ENCODE results near the gene STK10. TPM values are rescaled to one million over a fixed set of nuclear protein-coding genes. Genes with fewer than 3 reads are reported as not detected.
A peak's percentile ranks its signal among the peaks of the same experiment; 100 is the strongest.

The STK10 gene
- polyA plus RNA-seq, 1 of the 3 experiments (the other 2 are of a cell fraction) = 11.0 TPM

DNA sequence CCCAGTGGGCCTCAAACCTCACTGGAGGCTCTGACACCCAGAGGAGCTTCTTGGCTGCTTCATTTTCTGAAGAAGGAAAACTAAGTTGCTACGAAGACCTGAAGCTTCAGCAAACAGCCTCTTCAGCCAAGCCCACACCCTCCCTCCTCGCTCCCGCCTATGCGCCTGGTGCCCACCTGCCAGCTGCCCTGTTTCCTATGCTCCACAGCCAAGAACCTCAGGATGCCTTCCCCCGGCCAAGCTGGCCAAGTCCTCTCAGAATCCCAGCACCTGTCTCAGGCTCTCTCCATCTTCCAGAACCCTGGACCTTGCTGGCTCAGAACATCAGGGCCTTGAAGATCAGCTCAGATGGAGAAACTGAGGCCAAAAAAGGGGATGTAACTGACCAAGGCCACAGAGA is 60.4 kb downstream of the STK10 start:
- ChIA-PET CTCF (interaction anchor here (1.3 kb wide), 1 partner anchor 21 kb away, joined by 3 read pairs; no protein-coding TSS in a partner anchor), POLR2A (no interaction called here)
- 0 out of 2 replicates have a peak, but pooled peaks cover 9% of the 10 kb centered on the region for H3K79me2 ChIP-seq (ENCODE audit: insufficient read depth)

DNA sequence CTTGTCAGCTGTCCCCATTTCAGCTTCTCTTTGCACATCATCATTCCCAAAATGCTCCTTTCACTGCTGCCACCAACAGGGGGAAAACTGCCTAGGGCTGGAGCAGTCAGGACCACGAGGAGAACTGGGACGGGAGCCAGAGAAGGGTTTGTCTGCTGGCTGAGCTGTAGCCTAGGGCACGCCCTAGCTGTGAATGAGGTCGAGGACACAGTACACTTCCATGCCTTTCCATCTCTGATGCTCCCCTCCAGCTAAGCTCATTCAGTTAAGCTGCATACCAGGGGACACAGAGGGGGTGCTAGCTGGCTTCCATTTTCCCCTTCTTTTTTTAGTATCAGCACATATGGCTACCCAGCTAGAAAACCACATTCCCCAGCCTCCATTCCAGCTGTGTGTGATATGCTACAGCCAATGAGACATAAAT is 64.7 kb downstream of the STK10 start:
- TF ChIP-seq, protein P1, sequence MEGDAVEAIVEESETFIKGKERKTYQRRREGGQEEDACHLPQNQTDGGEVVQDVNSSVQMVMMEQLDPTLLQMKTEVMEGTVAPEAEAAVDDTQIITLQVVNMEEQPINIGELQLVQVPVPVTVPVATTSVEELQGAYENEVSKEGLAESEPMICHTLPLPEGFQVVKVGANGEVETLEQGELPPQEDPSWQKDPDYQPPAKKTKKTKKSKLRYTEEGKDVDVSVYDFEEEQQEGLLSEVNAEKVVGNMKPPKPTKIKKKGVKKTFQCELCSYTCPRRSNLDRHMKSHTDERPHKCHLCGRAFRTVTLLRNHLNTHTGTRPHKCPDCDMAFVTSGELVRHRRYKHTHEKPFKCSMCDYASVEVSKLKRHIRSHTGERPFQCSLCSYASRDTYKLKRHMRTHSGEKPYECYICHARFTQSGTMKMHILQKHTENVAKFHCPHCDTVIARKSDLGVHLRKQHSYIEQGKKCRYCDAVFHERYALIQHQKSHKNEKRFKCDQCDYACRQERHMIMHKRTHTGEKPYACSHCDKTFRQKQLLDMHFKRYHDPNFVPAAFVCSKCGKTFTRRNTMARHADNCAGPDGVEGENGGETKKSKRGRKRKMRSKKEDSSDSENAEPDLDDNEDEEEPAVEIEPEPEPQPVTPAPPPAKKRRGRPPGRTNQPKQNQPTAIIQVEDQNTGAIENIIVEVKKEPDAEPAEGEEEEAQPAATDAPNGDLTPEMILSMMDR (IDR thresholded peaks at IDR 0.05) = no peak
- TF ChIP-seq RAD21 (IDR thresholded peaks at IDR 0.05; ENCODE audit: low read length) = 0 out of 2 replicates have a peak, but pooled peaks have one; percentile 7
- no peak overlapping the region for H3K4me2 ChIP-seq
- no peaks in the 10 kb centered on the region for H3K9me3 ChIP-seq
- no peaks in the 10 kb centered on the region for H3F3A ChIP-seq (replicated peaks; ENCODE audit: insufficient read depth)
- no peak overlapping the region for H3K4me3 ChIP-seq (ENCODE audit: low read depth in 2 of 2, low read length in 1 of 2)
- WGBS (ENCODE audit: low lambda C conversion rate) = 89% methylated on average over 3 of the region's 4 CpGs
- no peaks in the 10 kb centered on the region for H3K9me2 ChIP-seq
- no peak overlapping the region for H2AFZ ChIP-seq (ENCODE audit: low read depth)
- no peaks in the 10 kb centered on the region; the same call in 1 of the 2 replicates for H3K79me2 ChIP-seq (ENCODE audit: insufficient read depth)
- DNase-seq = peak; percentile 55
- ChIA-PET POLR2A (no interaction called here), CTCF (interaction anchor here (0.8 to 2.1 kb wide), 6 partner anchors 16 to 170 kb away, joined by 3 to 6 read pairs (median 4); partner anchors contain the start of gene STK10)
- no peaks in the 10 kb centered on the region for H3K27me3 ChIP-seq (ENCODE audit: insufficient read depth)
- peaks cover 0 to 5% of the 10 kb centered on the region in 2 experiments; a peak in 1 of 4 replicates for H3K4me1 ChIP-seq (ENCODE audit: control insufficient read depth in 1 of 2, insufficient read depth in 2 of 2, low read depth in 1 of 2, low read length in 1 of 2)
- H3K27ac ChIP-seq (ENCODE audit: low read depth in 2 of 2, low read length in 1 of 2) = no peak overlapping the region
- H3K36me3 ChIP-seq (replicated peaks in 1 of 2; ENCODE audit: control insufficient read depth in 1 of 2, insufficient read depth in 2 of 2, low read length in 1 of 2) = peaks cover 0 to 12% of the 10 kb centered on the region in 2 experiments
- no peaks in the 10 kb centered on the region for H4K20me1 ChIP-seq (ENCODE audit: insufficient read depth)
- no peak overlapping the region for H3K9ac ChIP-seq

More for the DNA sequence above, 60.4 kb downstream of the STK10 start:
- H3K9ac ChIP-seq = no peak overlapping the region
- no peak overlapping the region for H3K4me2 ChIP-seq
- no peaks in the 10 kb centered on the region for H3K27me3 ChIP-seq (ENCODE audit: insufficient read depth)
- no peak overlapping the region for H3K4me3 ChIP-seq (ENCODE audit: low read depth in 2 of 2, low read length in 1 of 2)
- 100% methylated on average over 5 of the region's 5 CpGs for WGBS (ENCODE audit: low lambda C conversion rate)
- peaks cover 0 to 5% of the 10 kb centered on the region in 2 experiments; a peak in 1 of 4 replicates for H3K4me1 ChIP-seq (ENCODE audit: control insufficient read depth in 1 of 2, insufficient read depth in 2 of 2, low read depth in 1 of 2, low read length in 1 of 2)
- H3K9me3 ChIP-seq = no peaks in the 10 kb centered on the region
- H3K27ac ChIP-seq (ENCODE audit: low read depth in 2 of 2, low read length in 1 of 2) = no peak overlapping the region
- no peak for TF ChIP-seq TCF12 (IDR thresholded peaks at IDR 0.05)
- TF ChIP-seq POLR2AphosphoS5 (IDR thresholded peaks at IDR 0.05; ENCODE audit: low read depth, low read length) = no peak
- H3K36me3 ChIP-seq (replicated peaks in 1 of 2; ENCODE audit: control insufficient read depth in 1 of 2, insufficient read depth in 2 of 2, low read length in 1 of 2) = peaks cover 0 to 12% of the 10 kb centered on the region in 2 experiments
- no peaks in the 10 kb centered on the region for H4K20me1 ChIP-seq (ENCODE audit: insufficient read depth)
- no peaks in the 10 kb centered on the region for H3F3A ChIP-seq (replicated peaks; ENCODE audit: insufficient read depth)
- DNase-seq = no peak
- no peak overlapping the region for H2AFZ ChIP-seq (ENCODE audit: low read depth)
- no peaks in the 10 kb centered on the region for H3K9me2 ChIP-seq

DNA sequence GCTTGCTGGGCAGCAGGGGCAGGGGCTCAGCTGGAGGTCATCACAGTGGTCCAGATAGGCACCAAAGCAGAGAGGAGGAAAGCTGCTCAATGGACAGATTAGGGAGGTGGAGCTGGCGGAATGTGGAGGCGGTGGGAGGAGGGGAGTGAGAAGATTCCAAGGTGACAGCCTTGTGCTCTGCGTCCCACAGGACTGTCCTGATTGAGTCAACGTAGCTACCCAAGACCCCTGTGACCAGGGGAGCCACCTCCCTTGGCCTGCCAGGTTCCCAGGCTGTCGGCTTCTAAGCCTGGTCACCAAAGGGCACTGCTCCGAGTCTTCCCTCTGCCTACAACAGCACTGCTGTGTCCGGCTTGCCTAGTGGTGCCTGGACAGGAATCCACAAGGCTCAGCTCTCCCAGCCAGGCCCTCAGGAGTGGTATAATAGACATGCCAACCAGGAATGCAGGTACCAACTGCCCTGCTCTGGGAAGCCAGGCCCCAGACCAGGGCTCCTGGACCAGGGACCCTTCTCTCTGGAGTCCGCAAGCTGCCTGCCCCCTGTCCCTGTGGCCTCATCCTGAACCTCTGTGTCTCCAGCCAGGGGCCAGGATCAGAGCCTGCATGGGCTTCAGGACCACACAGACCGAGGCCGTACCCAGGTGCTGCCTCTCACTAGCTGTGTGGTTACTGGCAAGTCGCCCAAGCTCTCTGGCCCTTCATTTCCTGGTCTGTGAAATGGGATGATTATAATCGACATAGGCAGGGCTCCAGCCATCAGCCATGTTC is 67.9 kb downstream of the STK10 start:
- H3K79me2 ChIP-seq (ENCODE audit: insufficient read depth) = no peaks in the 10 kb centered on the region; the same call in 1 of the 2 replicates
- peaks cover 0 to 5% of the 10 kb centered on the region in 2 experiments; a peak in 1 of 4 replicates for H3K4me1 ChIP-seq (ENCODE audit: control insufficient read depth in 1 of 2, insufficient read depth in 2 of 2, low read depth in 1 of 2, low read length in 1 of 2)
- H3K9me3 ChIP-seq = no peaks in the 10 kb centered on the region
- H2AFZ ChIP-seq (ENCODE audit: low read depth) = no peak overlapping the region
- TF ChIP-seq EZH2phosphoT487 (IDR thresholded peaks at IDR 0.05; ENCODE audit: borderline replicate concordance, low read depth) = no peak
- TF ChIP-seq, protein P2, sequence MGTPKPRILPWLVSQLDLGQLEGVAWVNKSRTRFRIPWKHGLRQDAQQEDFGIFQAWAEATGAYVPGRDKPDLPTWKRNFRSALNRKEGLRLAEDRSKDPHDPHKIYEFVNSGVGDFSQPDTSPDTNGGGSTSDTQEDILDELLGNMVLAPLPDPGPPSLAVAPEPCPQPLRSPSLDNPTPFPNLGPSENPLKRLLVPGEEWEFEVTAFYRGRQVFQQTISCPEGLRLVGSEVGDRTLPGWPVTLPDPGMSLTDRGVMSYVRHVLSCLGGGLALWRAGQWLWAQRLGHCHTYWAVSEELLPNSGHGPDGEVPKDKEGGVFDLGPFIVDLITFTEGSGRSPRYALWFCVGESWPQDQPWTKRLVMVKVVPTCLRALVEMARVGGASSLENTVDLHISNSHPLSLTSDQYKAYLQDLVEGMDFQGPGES (IDR thresholded peaks at IDR 0.05; ENCODE audit: low read depth, low read length) = no peak
- H3K4me3 ChIP-seq (ENCODE audit: low read depth in 2 of 2, low read length in 1 of 2) = no peak overlapping the region
- H4K20me1 ChIP-seq (ENCODE audit: insufficient read depth) = no peaks in the 10 kb centered on the region
- ChIA-PET CTCF (interaction anchor here (1.5 to 1.7 kb wide), 2 partner anchors 13 to 68 kb away, joined by 4 to 5 read pairs; partner anchors contain the start of gene STK10), POLR2A (no interaction called here)
- no peak overlapping the region for H3K4me2 ChIP-seq
- H3K9me2 ChIP-seq = no peaks in the 10 kb centered on the region
- 88% methylated on average over 11 of the region's 12 CpGs for WGBS (ENCODE audit: low lambda C conversion rate)
- H3K27ac ChIP-seq (ENCODE audit: low read depth in 2 of 2, low read length in 1 of 2) = no peak overlapping the region
- H3K27me3 ChIP-seq (ENCODE audit: insufficient read depth) = no peaks in the 10 kb centered on the region
- H3K36me3 ChIP-seq (replicated peaks in 1 of 2; ENCODE audit: control insufficient read depth in 1 of 2, insufficient read depth in 2 of 2, low read length in 1 of 2) = peaks cover 0 to 18% of the 10 kb centered on the region in 2 experiments
- no peak overlapping the region for H3K9ac ChIP-seq
- H3F3A ChIP-seq (replicated peaks; ENCODE audit: insufficient read depth) = no peaks in the 10 kb centered on the region
- no peak for DNase-seq
